ENCODE data around the gene CISD3. TPM values are rescaled to one million over a fixed set of nuclear protein-coding genes. Genes with fewer than 3 reads are reported as not detected.

CISD3 gene
- total RNA-seq, 1 donor from 2014 or later = 9.4 TPM

- H3K4me3 ChIP-seq (ENCODE audit: low read depth, low read length) = no peak overlapping the region
- TF ChIP-seq, protein P1, sequence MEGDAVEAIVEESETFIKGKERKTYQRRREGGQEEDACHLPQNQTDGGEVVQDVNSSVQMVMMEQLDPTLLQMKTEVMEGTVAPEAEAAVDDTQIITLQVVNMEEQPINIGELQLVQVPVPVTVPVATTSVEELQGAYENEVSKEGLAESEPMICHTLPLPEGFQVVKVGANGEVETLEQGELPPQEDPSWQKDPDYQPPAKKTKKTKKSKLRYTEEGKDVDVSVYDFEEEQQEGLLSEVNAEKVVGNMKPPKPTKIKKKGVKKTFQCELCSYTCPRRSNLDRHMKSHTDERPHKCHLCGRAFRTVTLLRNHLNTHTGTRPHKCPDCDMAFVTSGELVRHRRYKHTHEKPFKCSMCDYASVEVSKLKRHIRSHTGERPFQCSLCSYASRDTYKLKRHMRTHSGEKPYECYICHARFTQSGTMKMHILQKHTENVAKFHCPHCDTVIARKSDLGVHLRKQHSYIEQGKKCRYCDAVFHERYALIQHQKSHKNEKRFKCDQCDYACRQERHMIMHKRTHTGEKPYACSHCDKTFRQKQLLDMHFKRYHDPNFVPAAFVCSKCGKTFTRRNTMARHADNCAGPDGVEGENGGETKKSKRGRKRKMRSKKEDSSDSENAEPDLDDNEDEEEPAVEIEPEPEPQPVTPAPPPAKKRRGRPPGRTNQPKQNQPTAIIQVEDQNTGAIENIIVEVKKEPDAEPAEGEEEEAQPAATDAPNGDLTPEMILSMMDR (conservative IDR thresholded peaks at IDR 0.05; ENCODE audit: low read depth, low read length) = no peak
- DNase-seq (ENCODE audit: low read depth) = no peak
Measured at GRCh38 chr17:38709104-38709820, 20.9 kb upstream of the CISD3 start.

- no peak overlapping the region for H3K4me3 ChIP-seq (ENCODE audit: low read depth, low read length)
- TF ChIP-seq, protein P1 (conservative IDR thresholded peaks at IDR 0.05; ENCODE audit: low read depth, low read length) = no peak
- DNase-seq (ENCODE audit: low read depth) = no peak
Measured at GRCh38 chr17:38709864-38710603, 20.1 kb upstream of the CISD3 start.

GRCh38 chr17:38710604-38710962 lies 19.6 kb upstream of the CISD3 start:
- DNase-seq (ENCODE audit: low read depth) = no peak

DNA sequence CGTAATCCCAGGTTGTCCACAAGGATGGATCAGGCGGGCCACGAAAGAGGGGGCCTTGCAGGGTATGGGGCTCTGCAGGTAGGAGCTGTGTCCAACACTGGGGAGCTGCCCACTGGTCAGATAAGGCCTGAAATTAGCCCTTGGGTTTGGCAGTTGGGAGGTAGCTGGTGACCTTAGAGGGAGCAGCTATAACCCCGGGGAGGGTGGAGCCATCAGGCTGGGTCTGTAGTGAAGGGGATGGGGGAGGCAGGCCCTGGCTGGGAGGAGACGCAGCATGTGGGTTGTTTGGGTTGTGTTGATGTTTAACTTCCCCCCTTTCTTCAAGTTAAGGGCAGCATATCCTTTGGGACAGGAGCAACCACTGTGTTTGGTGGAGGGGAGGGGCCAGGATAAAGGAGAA lies 19.2 kb upstream of the CISD3 start:
- TF ChIP-seq, protein P1 (conservative IDR thresholded peaks at IDR 0.05; ENCODE audit: low read depth, low read length) = no peak
- no peak for DNase-seq (ENCODE audit: low read depth)
- no peak overlapping the region for H3K4me3 ChIP-seq (ENCODE audit: low read depth, low read length)

More at GRCh38 chr17:38710604-38710962, 19.6 kb upstream of the CISD3 start:
- H3K4me3 ChIP-seq (ENCODE audit: low read depth, low read length) = no peak overlapping the region
- TF ChIP-seq, protein P1 (conservative IDR thresholded peaks at IDR 0.05; ENCODE audit: low read depth, low read length) = no peak

DNA sequence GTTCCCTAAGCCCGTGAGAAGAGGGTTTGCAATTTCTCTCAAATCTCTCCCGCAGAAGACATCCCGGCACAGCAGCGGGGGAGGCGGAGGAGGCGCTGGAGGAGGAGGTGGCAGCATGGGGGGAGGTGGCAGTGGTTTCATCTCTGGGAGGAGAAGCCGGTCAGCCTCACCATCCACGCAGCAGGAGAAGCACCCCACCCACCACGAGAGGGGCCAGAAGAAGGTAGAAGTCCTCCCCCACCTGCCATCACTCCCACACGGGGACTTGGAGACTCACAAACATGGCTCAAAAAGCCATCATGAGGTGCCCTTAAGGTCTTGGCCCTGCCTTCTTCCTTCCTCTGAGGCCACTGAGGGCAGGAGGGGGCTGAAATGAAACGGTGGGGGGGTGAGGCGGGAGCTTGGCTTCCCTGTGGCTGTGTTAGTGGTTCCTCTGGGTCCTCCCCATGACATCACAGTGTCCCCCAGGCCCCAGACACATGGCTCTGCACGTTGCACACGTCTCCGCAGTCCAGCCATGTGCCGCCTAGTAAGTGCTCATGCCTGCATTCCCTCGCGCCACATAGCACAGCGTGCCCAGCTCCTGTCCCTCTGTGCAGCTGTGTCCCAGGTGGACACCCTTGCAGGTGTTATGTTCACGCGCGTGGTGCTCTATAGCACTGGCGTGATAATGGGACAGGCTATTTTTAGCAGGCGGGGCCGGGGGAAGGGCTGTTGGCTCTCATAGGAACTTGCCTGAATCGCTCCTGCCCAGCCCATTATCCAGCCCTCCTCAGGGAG lies 18.2 kb upstream of the CISD3 start:
- DNase-seq (ENCODE audit: low read depth) = no peak
- no peak overlapping the region for H3K4me3 ChIP-seq (ENCODE audit: low read depth, low read length)
- TF ChIP-seq, protein P1 (conservative IDR thresholded peaks at IDR 0.05; ENCODE audit: low read depth, low read length) = no peak

GRCh38 chr17:38712593-38712992 lies 17.5 kb upstream of the CISD3 start:
- TF ChIP-seq, protein P1 (conservative IDR thresholded peaks at IDR 0.05; ENCODE audit: low read depth, low read length) = no peak
- H3K4me3 ChIP-seq (ENCODE audit: low read depth, low read length) = no peak overlapping the region
- DNase-seq (ENCODE audit: low read depth) = no peak
